ENCODE results near the gene RPS6KA1. TPM values are rescaled to one million over a fixed set of nuclear protein-coding genes. Genes with fewer than 3 reads are reported as not detected.
A peak's percentile ranks its signal among the peaks of the same experiment; 100 is the strongest.

RPS6KA1 gene
- total RNA-seq (2014; rRNA removed; shearing (Covaris generic)) (0.38 and 1.7 TPM in 2 replicates), polyA plus RNA-seq (2016; fragmentation: Nextera tagmentation; extraction: Ambion mirVana) (1.1 and 1.2 TPM in 2 replicates)

DNA sequence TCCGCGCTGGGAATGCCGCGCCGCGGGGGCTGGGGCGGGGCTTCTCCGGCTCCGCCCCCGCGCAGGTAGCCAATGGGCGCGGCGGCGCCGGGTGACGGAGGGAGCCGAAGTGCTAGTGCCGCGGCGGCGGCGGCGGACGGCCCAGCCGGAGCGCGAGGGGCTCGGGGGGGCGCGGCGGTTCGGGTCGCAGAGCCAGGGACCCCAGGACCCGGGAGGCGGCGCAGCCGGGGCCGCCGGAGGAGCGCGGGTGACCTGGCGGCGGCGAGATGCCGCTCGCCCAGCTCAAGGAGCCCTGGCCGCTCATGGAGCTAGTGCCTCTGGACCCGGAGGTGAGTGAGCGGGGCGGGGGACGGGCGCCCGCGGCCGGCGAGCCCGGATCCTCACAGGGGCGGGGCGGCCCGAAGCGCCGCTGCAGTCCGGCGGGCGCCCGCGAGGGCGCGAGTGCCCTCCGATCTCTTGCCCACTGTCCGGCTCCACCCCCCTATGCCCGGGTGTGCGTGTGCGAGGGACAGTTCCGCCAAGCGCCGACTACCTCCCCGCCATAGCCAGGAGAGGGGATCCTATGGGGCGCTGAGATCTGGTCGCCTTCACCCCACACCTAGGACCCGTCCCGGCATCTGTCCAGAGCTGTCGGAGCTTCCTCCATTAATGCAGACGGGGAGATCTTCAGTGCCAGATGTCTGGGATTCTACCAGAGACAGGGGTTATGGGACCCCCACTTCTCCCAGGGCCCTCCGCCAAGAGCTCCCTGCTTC, at the start of gene RPS6KA1:
RPS6KA1 (plus strand) TSS at position 107 of the 755 bp plus-strand sequence; CDS start at position 267, 160 bp downstream.
- no peaks in the 10 kb centered on the region for H3K9me3 ChIP-seq (ENCODE audit: low read depth)
- H3K9ac ChIP-seq: peak within 1 kb of the TSS; percentile 62
- peak within 1 kb of the TSS; percentile 56 for H3K4me2 ChIP-seq (ENCODE audit: unreplicated experiment)
- peak within 1 kb of the TSS; percentile 87 for H2AFZ ChIP-seq
- WGBS, 2 experiments (ENCODE audit: low coverage in 1 of 2, low lambda C conversion rate in 2 of 2, missing lambda C conversion rate in 2 of 2): 3 to 4% methylated on average over 33 to 39 of the region's 86 CpGs
- no peaks in the 10 kb centered on the region for H3K4me1 ChIP-seq (ENCODE audit: insufficient read depth)
- DNase-seq: peak; percentile 75
- H4K20me1 ChIP-seq (ENCODE audit: insufficient read depth): no peaks in the 10 kb centered on the region
- TF ChIP-seq EZH2 (IDR thresholded peaks at IDR 0.05; ENCODE audit: insufficient read depth, poor library complexity, severe bottlenecking) (no peak), EZH2phosphoT487 (IDR thresholded peaks at IDR 0.05; ENCODE audit: insufficient read depth, low read depth) (no peak)
- no peaks in the 10 kb centered on the region for H3F3A ChIP-seq (ENCODE audit: insufficient read depth)
- H3K27ac ChIP-seq: no peak within 1 kb of the TSS
- no peaks in the 10 kb centered on the region for H3K36me3 ChIP-seq (ENCODE audit: low read depth)
- H3K4me3 ChIP-seq: peak within 1 kb of the TSS; percentile 79
- no peaks in the 10 kb centered on the region for H3K79me2 ChIP-seq (ENCODE audit: insufficient read depth)
- in situ Hi-C loops (cut with MboI): no loop called here
- 0 out of 2 replicates have a peak, but pooled peaks cover 2% of the 10 kb centered on the region for H3K27me3 ChIP-seq (replicated peaks; ENCODE audit: insufficient read depth)
- no peaks in the 10 kb centered on the region for H3K9me2 ChIP-seq (ENCODE audit: insufficient read depth)

DNA sequence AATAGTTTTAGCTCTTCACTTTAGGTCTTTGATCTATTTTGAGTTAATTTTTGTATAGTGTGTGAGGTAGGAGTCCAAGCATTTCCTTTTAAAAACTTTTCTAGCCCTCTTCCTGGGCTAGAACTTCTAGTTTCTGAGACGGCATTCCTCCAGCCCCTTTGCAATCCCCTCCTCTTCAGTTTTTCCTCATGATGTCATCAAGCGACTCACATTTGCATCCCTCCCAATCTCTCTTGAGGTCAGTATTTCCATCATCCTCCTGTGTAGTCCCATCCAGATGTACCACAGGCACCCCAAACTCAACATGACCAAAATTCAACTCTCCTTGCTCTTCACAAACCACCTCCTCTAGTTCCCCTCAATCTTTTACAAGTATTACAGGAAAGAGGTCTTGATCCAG, 46.6 kb upstream of the RPS6KA1 start:
- Histone ChIP-seq H3K36me3 (ENCODE audit: low read depth) (0 out of 2 replicates have a peak, but pooled peaks cover 3% of the 10 kb centered on the region), H3F3A (ENCODE audit: insufficient read depth) (peaks cover 9% of the 10 kb centered on the region; the same call in 1 of the 2 replicates), H4K20me1 (ENCODE audit: insufficient read depth) (no peaks in the 10 kb centered on the region), H3K4me2 (ENCODE audit: unreplicated experiment) (no peak overlapping the region), H3K79me2 (ENCODE audit: insufficient read depth) (no peaks in the 10 kb centered on the region), H3K9me2 (ENCODE audit: insufficient read depth) (no peaks in the 10 kb centered on the region), H2AFZ (no peak overlapping the region), H3K27ac (peak overlapping the region; percentile 30), H3K4me1 (ENCODE audit: insufficient read depth) (peaks cover 22% of the 10 kb centered on the region), H3K27me3 (replicated peaks; ENCODE audit: insufficient read depth) (no peaks in the 10 kb centered on the region), H3K9ac (no peak overlapping the region), H3K4me3 (no peak overlapping the region), H3K9me3 (ENCODE audit: low read depth) (no peaks in the 10 kb centered on the region)
- 54 to 55% methylated on average over 2 of the region's 2 CpGs for WGBS, 2 experiments (ENCODE audit: low coverage in 1 of 2, low lambda C conversion rate in 2 of 2, missing lambda C conversion rate in 2 of 2)
- TF ChIP-seq EZH2 (IDR thresholded peaks at IDR 0.05; ENCODE audit: insufficient read depth, poor library complexity, severe bottlenecking): no peak
- TF ChIP-seq EZH2phosphoT487 (IDR thresholded peaks at IDR 0.05; ENCODE audit: insufficient read depth, low read depth): no peak
- DNase-seq: peak; percentile 56
- in situ Hi-C loops (cut with MboI): no loop called here

GRCh38 chr1:26483980-26484379, 45.6 kb upstream of the RPS6KA1 start:
- peak; percentile 48 for DNase-seq
- Histone ChIP-seq H3F3A (ENCODE audit: insufficient read depth) (peaks cover 9% of the 10 kb centered on the region; the same call in 1 of the 2 replicates), H2AFZ (no peak overlapping the region), H3K27ac (no peak overlapping the region), H3K36me3 (ENCODE audit: low read depth) (0 out of 2 replicates have a peak, but pooled peaks cover 3% of the 10 kb centered on the region), H3K4me3 (no peak overlapping the region), H3K4me2 (ENCODE audit: unreplicated experiment) (no peak overlapping the region), H3K27me3 (replicated peaks; ENCODE audit: insufficient read depth) (no peaks in the 10 kb centered on the region), H3K9me3 (ENCODE audit: low read depth) (no peaks in the 10 kb centered on the region), H3K9ac (no peak overlapping the region), H3K79me2 (ENCODE audit: insufficient read depth) (no peaks in the 10 kb centered on the region), H4K20me1 (ENCODE audit: insufficient read depth) (no peaks in the 10 kb centered on the region), H3K9me2 (ENCODE audit: insufficient read depth) (no peaks in the 10 kb centered on the region), H3K4me1 (ENCODE audit: insufficient read depth) (peaks cover 22% of the 10 kb centered on the region)
- in situ Hi-C loops (cut with MboI): no loop called here
- TF ChIP-seq EZH2 (IDR thresholded peaks at IDR 0.05; ENCODE audit: insufficient read depth, poor library complexity, severe bottlenecking) (no peak), EZH2phosphoT487 (IDR thresholded peaks at IDR 0.05; ENCODE audit: insufficient read depth, low read depth) (no peak)
- WGBS, 2 experiments (ENCODE audit: low coverage in 1 of 2, low lambda C conversion rate in 2 of 2, missing lambda C conversion rate in 2 of 2): 42 to 57% methylated on average over 2 of the region's 2 CpGs

- no peak overlapping the region for H3K9ac ChIP-seq
- H3K36me3 ChIP-seq (ENCODE audit: low read depth): no peaks in the 10 kb centered on the region
- no peaks in the 10 kb centered on the region for H3K79me2 ChIP-seq (ENCODE audit: insufficient read depth)
- no peak for DNase-seq
- no peaks in the 10 kb centered on the region for H3K4me1 ChIP-seq (ENCODE audit: insufficient read depth)
- H3K9me2 ChIP-seq (ENCODE audit: insufficient read depth): no peaks in the 10 kb centered on the region
- H3F3A ChIP-seq (ENCODE audit: insufficient read depth): no peaks in the 10 kb centered on the region
- H3K4me2 ChIP-seq (ENCODE audit: unreplicated experiment): no peak overlapping the region
- no peak overlapping the region for H2AFZ ChIP-seq
- H3K9me3 ChIP-seq (ENCODE audit: low read depth): no peaks in the 10 kb centered on the region
- TF ChIP-seq EZH2 (IDR thresholded peaks at IDR 0.05; ENCODE audit: insufficient read depth, poor library complexity, severe bottlenecking) (no peak), EZH2phosphoT487 (IDR thresholded peaks at IDR 0.05; ENCODE audit: insufficient read depth, low read depth) (no peak)
- no peak overlapping the region for H3K4me3 ChIP-seq
- H3K27me3 ChIP-seq (replicated peaks; ENCODE audit: insufficient read depth): no peaks in the 10 kb centered on the region
- H3K27ac ChIP-seq: no peak overlapping the region
- WGBS, 2 experiments (ENCODE audit: low coverage in 1 of 2, low lambda C conversion rate in 2 of 2, missing lambda C conversion rate in 2 of 2): 75 to 86% methylated on average over 4 of the region's 4 CpGs
- in situ Hi-C loops (cut with MboI): no loop called here
- H4K20me1 ChIP-seq (ENCODE audit: insufficient read depth): no peaks in the 10 kb centered on the region
Observed at GRCh38 chr1:26490155-26490554, 39.4 kb upstream of the RPS6KA1 start.

Measured in GM23248 (cell line).